Bronchial epithelial cell (primary cell): ENCODE measurements around the gene RNF10. TPM values are rescaled to one million over a fixed set of nuclear protein-coding genes. Genes with fewer than 3 reads are reported as not detected.

Experiments used
- DNase-seq: peaks from one replicate; pipeline ENCODE4 v3.0.0-alpha.2; 2010; ENCODE audit warnings: low read depth
- FAIRE-seq: peaks from 2 replicates; lab custom pipeline; 2011; peaks lifted over from hg19 to GRCh38; lab: Jason Lieb, UNC
- H3K27me3 ChIP-seq: 2 replicates; pipeline ENCODE4 v1.5.1; 2011; ENCODE audit warnings: low read length; ENCODE audit not compliant: control insufficient read depth, insufficient read depth
- H3K36me3 ChIP-seq: 2 replicates; pipeline ENCODE4 v1.5.1; 2011; ENCODE audit warnings: low read length; ENCODE audit not compliant: control insufficient read depth, insufficient read depth
- H3K4me3 ChIP-seq: 2 replicates; pipeline ENCODE4 v1.5.1; 2011; ENCODE audit warnings: mild to moderate bottlenecking, low read depth, low read length, control low read depth
- CTCF ChIP-seq: IDR thresholded peaks from 2 replicates; pipeline ENCODE4 v1.5.1; 2011; ENCODE audit warnings: mild to moderate bottlenecking, moderate library complexity, low read length, control low read depth, inconsistent platforms; ENCODE audit not compliant: insufficient read depth, severe bottlenecking
- total RNA-seq: library from RNA; depleted of rRNA; stranded (reverse); fragments of >200 nt; gene quantifications from 2 replicates; pipeline ENCODE4 v1.2.1, GENCODE V29; 2014

RNF10 gene
- total RNA-seq, 1 donor from 2014 or later, result 138 TPM

GRCh38 chr12:120490833-120491512 lies 43.2 kb upstream of the RNF10 start:
- no peak overlapping the region for H3K4me3 ChIP-seq
- FAIRE-seq (no peak), DNase-seq (no peak)
- no peaks in the 10 kb centered on the region for H3K27me3 ChIP-seq
- TF ChIP-seq CTCF, result no peak
- peaks cover 2% of the 10 kb centered on the region for H3K36me3 ChIP-seq

GRCh38 chr12:120495186-120495730 lies 38.9 kb upstream of the RNF10 start:
- H3K4me3 ChIP-seq, result peak overlapping the region; percentile 94
- no peaks in the 10 kb centered on the region for H3K27me3 ChIP-seq
- DNase-seq (no peak), FAIRE-seq (no peak)
- peaks cover 2% of the 10 kb centered on the region for H3K36me3 ChIP-seq
- no peak for TF ChIP-seq CTCF

GRCh38 chr12:120495731-120496412 lies 38.3 kb upstream of the RNF10 start, which contains the start of gene DYNLL1:
Gene DYNLL1 (plus strand): TSS chr12:120496113. CDS start chr12:120496422, 309 bp downstream.
- H3K27me3 ChIP-seq, result no peaks in the 10 kb centered on the region
- FAIRE-seq (no peak), DNase-seq (peak; percentile 88)
- no peak for TF ChIP-seq CTCF
- H3K36me3 ChIP-seq, result peaks cover 2% of the 10 kb centered on the region
- H3K4me3 ChIP-seq, result peak within 1 kb of the TSS; percentile 94

GRCh38 chr12:120496413-120497340 lies 37.5 kb upstream of the RNF10 start:
- peak; percentile 37 for DNase-seq
- TF ChIP-seq CTCF, result no peak
- Histone ChIP-seq H3K4me3 (peak overlapping the region; percentile 94), H3K36me3 (no peaks in the 10 kb centered on the region), H3K27me3 (no peaks in the 10 kb centered on the region)
- no peak for FAIRE-seq

- TF ChIP-seq CTCF, result no peak
- FAIRE-seq, result no peak
- no peaks in the 10 kb centered on the region for H3K36me3 ChIP-seq
- H3K4me3 ChIP-seq, result peak overlapping the region; percentile 94
- no peak for DNase-seq
- no peaks in the 10 kb centered on the region for H3K27me3 ChIP-seq
These were observed 36.5 kb upstream of the RNF10 start for GRCh38 chr12:120497524-120498150.
